Adrenal gland (tissue), 12 donors: Measurements from ENCODE around the gene TARS2. TPM values are rescaled to one million over a fixed set of nuclear protein-coding genes. Genes with fewer than 3 reads are reported as not detected.

Source experiments
- DNase-seq, 7 donors: peaks; one replicate each; pipeline ENCODE4 v3.0.0-alpha.2; 2019 to 2020
- H3K27ac ChIP-seq, 5 donors: fragments of 200-600 bp; sonication (generic) in 4 of 5; 1 replicate in 3 of 5; 2 replicates in 2 of 5; pipeline versions ENCODE4 v1.5.1 to v1.8.0; 2016 to 2020; ENCODE audit warnings: mild to moderate bottlenecking in 1 of 5
- H3K27me3 ChIP-seq: fragments of 200-600 bp; 2 replicates; pipeline ENCODE4 v1.8.0; 2021
- H3K36me3 ChIP-seq, 2 donors: fragments of 200-600 bp; replicated peaks in 1 of 2; 1 replicate in 1 of 2; 2 replicates in 1 of 2; pipeline versions ENCODE4 v1.5.1 to v1.8.0; 2018 to 2022
- H3K4me1 ChIP-seq, 2 donors: fragments of 200-600 bp; replicated peaks in 1 of 2; 1 replicate in 1 of 2; 2 replicates in 1 of 2; pipeline versions ENCODE4 v1.5.1 to v1.8.0; 2018 to 2021
- H3K4me3 ChIP-seq, 4 donors: fragments of 200-600 bp; sonication (generic) in 3 of 4; one replicate each; pipeline ENCODE4 v1.5.1; 2016 to 2018
- H3K9me3 ChIP-seq, 3 donors: fragments of 200-600 bp; sonication (generic) in 1 of 3; replicated peaks in 1 of 3; 1 replicate in 2 of 3; 2 replicates in 1 of 3; pipeline versions ENCODE4 v1.5.1 to v1.8.0; 2016 to 2021
- POLR2A ChIP-seq, 2 donors: fragments of 450-650 bp; IDR thresholded peaks; one replicate each; pipeline ENCODE4 v1.6.1; 2017; ENCODE audit warnings: antibody characterized with exemption in 2 of 2, mild to moderate bottlenecking in 2 of 2, moderate library complexity in 1 of 2
- WGBS, 4 donors: extraction: QIAGEN DNeasy Blood & Tissue Kit in 2 of 4; methylation state at CpG; one replicate each; pipeline versions ENCODE4 v1.1.5 to v1.1.7; 2013 to 2017; 5-methylcytosine and 5-hydroxymethylcytosine counted together
- intact Hi-C, 2 donors: fragments of 100-400 bp; cut with DNase I; formaldehyde crosslinking; loops; one replicate each; pipeline versions ENCODE4 v1.14.1 to v1.15.0; 2022 to 2023
- polyA plus RNA-seq, 3 donors: library from polyadenylated mRNA; stranded (reverse); fragments of 200-250 nt in 2 of 3; fragments of 350-450 nt in 1 of 3; fragmentation: Illumina TruSeq in 1 of 3; extraction: RNeasy Lipid Tissue Mini Kit (QIAGEN cat#74804) in 1 of 3; gene quantifications; one replicate each; pipeline ENCODE4 v1.2.3, GENCODE V29; 2013 to 2014
- total RNA-seq, 9 donors: library from RNA; depleted of rRNA in 4 of 9; stranded (reverse); fragments of >200 nt in 4 of 9; fragments of 120-200 nt in 1 of 9; fragmentation: NEBNext Ultra II Directional in 1 of 9; extraction: Animal tissue kit (Norgen Biotek cat#: 25700) in 1 of 9; gene quantifications; one replicate each; pipeline versions ENCODE4 v1.1.0 to v1.2.4, GENCODE V29; 2013 to 2023
- TF ChIP-seq, protein P1 (sequence below), 6 experiments: fragments of 450-650 bp in 4 of 6; fragments of 200-600 bp in 2 of 6; sonication (generic) in 1 of 6; IDR thresholded peaks; 1 replicate in 5 of 6; 2 replicates in 1 of 6; pipeline versions ENCODE4 v1.5.1 to v1.8.0; 2016 to 2021; ENCODE audit warnings: antibody characterized with exemption in 6 of 6, mild to moderate bottlenecking in 2 of 6, moderate library complexity in 1 of 6
- donor health status: healthy with polysubstance abuse.
- donor health status: Bipolar disorder and iron deficiency.
- donor health status: DM: yes; HTN: yes; CAD: no.
- donor health status: DM: no; HTN: no; CAD: no.
- donor health status: DM: no; HTN: no; CAD: no.
- donor health status: DM: yes; HTN: yes; CAD: no.

TARS2 gene
- total and polyA plus RNA-seq, 12 donors: 21.6 to 87.4 (median 28.6) TPM

DNA sequence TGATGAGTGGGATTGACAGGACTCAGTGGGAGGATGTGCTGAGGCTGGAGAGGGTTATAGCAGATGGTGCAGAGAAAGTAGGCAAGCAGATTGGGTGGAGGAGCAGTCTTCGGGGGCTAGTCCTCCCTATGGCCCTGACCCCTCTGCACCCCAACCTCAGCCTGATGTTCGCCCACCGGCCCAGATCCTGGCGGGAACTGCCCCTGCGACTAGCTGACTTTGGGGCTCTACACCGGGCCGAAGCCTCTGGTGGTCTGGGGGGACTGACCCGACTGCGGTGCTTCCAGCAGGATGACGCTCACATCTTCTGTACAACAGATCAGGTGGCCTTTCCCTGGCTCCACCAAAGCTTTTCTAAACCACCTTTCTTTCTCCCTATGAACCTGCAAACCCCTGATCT is 11.1 kb downstream of the TARS2 start:
- intact Hi-C loops: no loop called here
- Histone ChIP-seq H3K4me1 (no peaks in the 10 kb centered on the region), H3K27me3 (no peaks in the 10 kb centered on the region), H3K36me3 (peaks cover 0 to 57% of the 10 kb centered on the region in 2 donors), H3K27ac (no peak overlapping the region), H3K9me3 (no peaks in the 10 kb centered on the region), H3K4me3 (no peak overlapping the region)
- 92 to 96% (median 94%) methylated on average over 10 of the region's 10 CpGs for WGBS, 4 donors
- TF ChIP-seq, protein P1, sequence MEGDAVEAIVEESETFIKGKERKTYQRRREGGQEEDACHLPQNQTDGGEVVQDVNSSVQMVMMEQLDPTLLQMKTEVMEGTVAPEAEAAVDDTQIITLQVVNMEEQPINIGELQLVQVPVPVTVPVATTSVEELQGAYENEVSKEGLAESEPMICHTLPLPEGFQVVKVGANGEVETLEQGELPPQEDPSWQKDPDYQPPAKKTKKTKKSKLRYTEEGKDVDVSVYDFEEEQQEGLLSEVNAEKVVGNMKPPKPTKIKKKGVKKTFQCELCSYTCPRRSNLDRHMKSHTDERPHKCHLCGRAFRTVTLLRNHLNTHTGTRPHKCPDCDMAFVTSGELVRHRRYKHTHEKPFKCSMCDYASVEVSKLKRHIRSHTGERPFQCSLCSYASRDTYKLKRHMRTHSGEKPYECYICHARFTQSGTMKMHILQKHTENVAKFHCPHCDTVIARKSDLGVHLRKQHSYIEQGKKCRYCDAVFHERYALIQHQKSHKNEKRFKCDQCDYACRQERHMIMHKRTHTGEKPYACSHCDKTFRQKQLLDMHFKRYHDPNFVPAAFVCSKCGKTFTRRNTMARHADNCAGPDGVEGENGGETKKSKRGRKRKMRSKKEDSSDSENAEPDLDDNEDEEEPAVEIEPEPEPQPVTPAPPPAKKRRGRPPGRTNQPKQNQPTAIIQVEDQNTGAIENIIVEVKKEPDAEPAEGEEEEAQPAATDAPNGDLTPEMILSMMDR (IDR thresholded peaks at IDR 0.05): no peak
- no peak for TF ChIP-seq POLR2A (IDR thresholded peaks at IDR 0.05)
- DNase-seq: no peak

DNA sequence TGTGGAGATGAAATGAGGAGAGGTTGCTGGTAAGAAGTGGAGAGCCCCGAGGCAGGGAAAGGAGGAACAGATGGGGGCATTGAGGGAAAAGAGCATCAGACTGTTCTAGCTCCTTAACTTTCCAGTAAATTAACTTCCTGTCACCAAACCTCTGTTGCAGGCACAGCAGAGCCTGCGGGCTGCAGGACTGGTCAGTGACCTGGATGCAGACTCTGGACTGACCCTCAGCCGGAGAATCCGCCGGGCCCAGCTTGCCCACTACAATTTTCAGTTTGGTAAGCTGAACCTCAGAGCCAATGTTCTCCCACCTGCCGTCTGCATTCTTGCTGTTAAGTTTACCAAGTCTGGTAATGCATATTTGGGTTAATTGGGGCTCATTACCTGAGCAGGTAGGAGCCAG is 18.2 kb downstream of the TARS2 start:
- intact Hi-C loops: no loop called here
- Histone ChIP-seq H3K9me3 (no peaks in the 10 kb centered on the region), H3K36me3 (peaks cover 0 to 35% of the 10 kb centered on the region in 2 donors), H3K4me1 (peaks cover 3 to 16% of the 10 kb centered on the region in 2 donors), H3K27ac (no peak overlapping the region), H3K4me3 (no peak overlapping the region), H3K27me3 (no peaks in the 10 kb centered on the region)
- TF ChIP-seq, protein P1 (IDR thresholded peaks at IDR 0.05): no peak
- TF ChIP-seq POLR2A (IDR thresholded peaks at IDR 0.05): no peak
- WGBS, 4 donors: 86 to 92% (median 90%) methylated on average over 2 to 6 of the region's 6 CpGs
- DNase-seq: no peak

DNA sequence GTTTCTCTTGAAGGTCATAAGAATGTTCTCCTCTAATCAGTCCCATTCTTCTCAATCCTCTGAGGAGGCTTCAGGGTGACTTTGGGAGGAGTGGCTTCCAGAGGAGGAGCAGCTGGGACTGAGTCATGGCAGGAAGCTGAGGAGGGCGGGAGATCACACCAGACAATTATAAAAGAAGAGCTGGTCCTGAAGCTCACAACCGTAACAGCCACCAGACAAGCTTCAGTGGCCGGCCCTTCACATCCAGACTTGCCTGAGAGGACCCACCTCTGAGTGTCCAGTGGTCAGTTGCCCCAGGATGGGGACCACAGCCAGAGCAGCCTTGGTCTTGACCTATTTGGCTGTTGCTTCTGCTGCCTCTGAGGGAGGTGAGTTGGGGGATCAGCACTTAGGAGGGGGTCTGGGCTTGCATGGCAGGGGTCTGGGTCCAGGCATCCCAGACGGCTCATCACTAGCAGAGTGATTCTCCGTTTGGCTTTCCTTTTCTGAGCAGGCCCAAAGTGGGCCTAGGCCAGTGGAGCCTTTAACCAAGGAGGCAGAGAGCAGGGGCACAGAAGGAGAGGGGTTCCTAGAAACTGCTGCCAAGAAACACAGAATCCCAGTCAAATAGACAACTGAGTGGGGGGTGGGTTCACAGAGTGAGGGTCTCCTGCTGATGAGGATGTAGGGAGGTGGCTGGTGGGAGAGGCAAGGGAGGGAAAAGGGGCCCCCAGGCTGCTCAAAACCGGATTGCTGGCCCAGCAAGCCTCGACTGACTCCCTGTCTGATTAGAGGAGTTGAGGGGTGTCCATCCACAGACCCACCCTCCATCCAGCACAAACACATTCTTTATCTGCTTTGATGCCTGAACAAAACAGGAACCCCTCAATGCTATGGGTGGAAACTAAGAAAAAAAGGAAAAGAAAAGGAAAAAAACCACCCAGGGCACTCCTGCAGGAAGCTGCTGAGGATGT is 21.0 kb downstream of the TARS2 start, which contains the start of gene ECM1:
TSS of gene ECM1 (plus strand) at position 198 of the 953 bp plus-strand sequence. CDS start at position 299, 101 bp downstream.
- peak within 1 kb of the TSS in 4 of 5 donors; percentile 30 to 87 (median 62) for H3K27ac ChIP-seq
- H3K36me3 ChIP-seq: peaks cover 0 to 26% of the 10 kb centered on the region in 2 donors
- H3K27me3 ChIP-seq: no peaks in the 10 kb centered on the region
- TF ChIP-seq, protein P1 (IDR thresholded peaks at IDR 0.05): no peak
- peak in 1 of 2 donors; percentile 47 for TF ChIP-seq POLR2A (IDR thresholded peaks at IDR 0.05)
- 42 to 68% (median 54%) methylated on average over 5 to 7 of the region's 7 CpGs for WGBS, 4 donors
- H3K4me1 ChIP-seq: peaks cover 3 to 16% of the 10 kb centered on the region in 2 donors
- H3K4me3 ChIP-seq: peak within 1 kb of the TSS in 1 of 4 donors; percentile 3
- DNase-seq: peak; percentile 52 to 83 (median 76)
- intact Hi-C loops: no loop called here
- no peaks in the 10 kb centered on the region for H3K9me3 ChIP-seq

DNA sequence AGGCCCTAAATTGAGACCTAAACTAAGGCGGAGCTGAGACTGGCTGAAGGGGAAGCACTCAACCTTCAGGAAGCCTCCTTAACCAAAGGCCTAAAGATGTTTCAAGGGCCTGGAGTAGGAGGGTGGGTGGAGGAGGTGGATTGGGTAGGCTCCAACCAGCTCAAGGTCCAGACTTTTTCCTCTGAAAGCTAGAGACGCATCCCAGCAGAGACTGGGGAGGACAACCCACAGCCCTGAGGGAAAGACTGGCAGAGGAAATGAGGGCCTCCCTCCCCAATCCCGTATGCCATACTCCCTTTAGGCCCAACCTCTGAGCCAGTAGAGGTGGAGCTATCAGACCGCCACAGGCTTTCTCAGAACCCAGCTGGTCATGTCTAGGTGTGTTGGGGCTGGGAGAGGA is 21.8 kb downstream of the TARS2 start:
- Histone ChIP-seq H3K27me3 (no peaks in the 10 kb centered on the region), H3K36me3 (peaks cover 0 to 26% of the 10 kb centered on the region in 2 donors), H3K4me1 (peaks cover 3 to 16% of the 10 kb centered on the region in 2 donors), H3K9me3 (no peaks in the 10 kb centered on the region), H3K4me3 (peak overlapping the region in 1 of 4 donors; percentile 3), H3K27ac (peak overlapping the region in 1 of 5 donors; percentile 45)
- DNase-seq: no peak
- WGBS, 4 donors: 44 to 65% (median 58%) methylated on average over 4 of the region's 4 CpGs
- intact Hi-C loops: no loop called here
- TF ChIP-seq, protein P1 (IDR thresholded peaks at IDR 0.05): no peak
- TF ChIP-seq POLR2A (IDR thresholded peaks at IDR 0.05): no peak
